ENCODE measurements around the gene CFD. TPM values are rescaled to one million over a fixed set of nuclear protein-coding genes. Genes with fewer than 3 reads are reported as not detected.

The CFD gene
- polyA plus RNA-seq, 1 donor (not counting 4 experiments of a cell fraction or from before 2014, with no cell fraction given) = 0.47 TPM

DNA sequence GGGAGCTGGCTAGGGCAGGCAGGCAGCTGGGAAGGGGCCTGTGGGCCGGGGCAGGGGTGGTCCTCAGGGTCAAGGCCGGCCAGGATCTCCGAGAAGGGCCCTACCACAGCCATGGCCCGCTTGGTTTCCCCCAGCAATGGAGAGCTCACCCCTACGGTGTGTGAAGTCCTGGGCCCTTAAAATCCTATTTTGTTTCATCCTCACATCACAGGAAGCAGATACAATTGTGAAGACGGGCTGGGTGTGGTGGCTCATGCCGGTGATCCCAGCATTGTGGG is 42.6 kb downstream of the CFD start:
- DNase-seq (ENCODE audit: low read depth, low spot score) = no peak
- Histone ChIP-seq H4K20me1 (ENCODE audit: control insufficient read depth, extremely low read depth, insufficient read depth, low read length) (no peaks in the 10 kb centered on the region), H3K9ac (ENCODE audit: control insufficient read depth, extremely low read depth, insufficient read depth, low read length) (no peak overlapping the region), H3K79me2 (ENCODE audit: control insufficient read depth, insufficient read depth, low read length) (peaks cover 25% of the 10 kb centered on the region), H3K36me3 (ENCODE audit: control insufficient read depth in 2 of 2, extremely low read depth in 1 of 2, insufficient read depth in 2 of 2, low read length in 2 of 2) (peaks cover 8 to 16% of the 10 kb centered on the region in 2 experiments), H3K9me1 (ENCODE audit: control insufficient read depth, extremely low read depth, insufficient read depth, low read length) (no peaks in the 10 kb centered on the region), H3K27me3 (ENCODE audit: control insufficient read depth, extremely low read depth, insufficient read depth, low read length) (no peaks in the 10 kb centered on the region), H3K4me1 (ENCODE audit: control insufficient read depth, extremely low read depth, insufficient read depth, low read length) (no peaks in the 10 kb centered on the region), H3K4me3 (ENCODE audit: control insufficient read depth in 2 of 3, extremely low read depth in 1 of 3, insufficient read depth in 2 of 3, low read depth in 1 of 3, low read length in 3 of 3) (no peak overlapping the region), H3K27ac (ENCODE audit: control insufficient read depth, insufficient read depth, low read length) (no peak overlapping the region), H2AFZ (ENCODE audit: control insufficient read depth, low read length) (no peak overlapping the region), H3K9me3 (ENCODE audit: control insufficient read depth, low read depth, low read length) (no peaks in the 10 kb centered on the region), H3K4me2 (ENCODE audit: control insufficient read depth, extremely low read depth, insufficient read depth, low read depth, low read length) (no peak overlapping the region)
- no peak for FAIRE-seq
- no peak for TF ChIP-seq EZH2 (IDR thresholded peaks at IDR 0.05; ENCODE audit: low read length)
- TF ChIP-seq, protein P1, sequence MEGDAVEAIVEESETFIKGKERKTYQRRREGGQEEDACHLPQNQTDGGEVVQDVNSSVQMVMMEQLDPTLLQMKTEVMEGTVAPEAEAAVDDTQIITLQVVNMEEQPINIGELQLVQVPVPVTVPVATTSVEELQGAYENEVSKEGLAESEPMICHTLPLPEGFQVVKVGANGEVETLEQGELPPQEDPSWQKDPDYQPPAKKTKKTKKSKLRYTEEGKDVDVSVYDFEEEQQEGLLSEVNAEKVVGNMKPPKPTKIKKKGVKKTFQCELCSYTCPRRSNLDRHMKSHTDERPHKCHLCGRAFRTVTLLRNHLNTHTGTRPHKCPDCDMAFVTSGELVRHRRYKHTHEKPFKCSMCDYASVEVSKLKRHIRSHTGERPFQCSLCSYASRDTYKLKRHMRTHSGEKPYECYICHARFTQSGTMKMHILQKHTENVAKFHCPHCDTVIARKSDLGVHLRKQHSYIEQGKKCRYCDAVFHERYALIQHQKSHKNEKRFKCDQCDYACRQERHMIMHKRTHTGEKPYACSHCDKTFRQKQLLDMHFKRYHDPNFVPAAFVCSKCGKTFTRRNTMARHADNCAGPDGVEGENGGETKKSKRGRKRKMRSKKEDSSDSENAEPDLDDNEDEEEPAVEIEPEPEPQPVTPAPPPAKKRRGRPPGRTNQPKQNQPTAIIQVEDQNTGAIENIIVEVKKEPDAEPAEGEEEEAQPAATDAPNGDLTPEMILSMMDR (optimal IDR thresholded peaks at IDR 0.05 in 1 of 3, IDR thresholded peaks at IDR 0.05 in 1 of 3, conservative IDR thresholded peaks at IDR 0.05 in 1 of 3; ENCODE audit: extremely low read depth in 1 of 3, insufficient read depth in 2 of 3, low read length in 3 of 3) = no peak
- dilution Hi-C loops (cut with MboI; ENCODE audit: extremely low pct_ligation_motif_present, low sequenced_read_pairs) = no loop called here

DNA sequence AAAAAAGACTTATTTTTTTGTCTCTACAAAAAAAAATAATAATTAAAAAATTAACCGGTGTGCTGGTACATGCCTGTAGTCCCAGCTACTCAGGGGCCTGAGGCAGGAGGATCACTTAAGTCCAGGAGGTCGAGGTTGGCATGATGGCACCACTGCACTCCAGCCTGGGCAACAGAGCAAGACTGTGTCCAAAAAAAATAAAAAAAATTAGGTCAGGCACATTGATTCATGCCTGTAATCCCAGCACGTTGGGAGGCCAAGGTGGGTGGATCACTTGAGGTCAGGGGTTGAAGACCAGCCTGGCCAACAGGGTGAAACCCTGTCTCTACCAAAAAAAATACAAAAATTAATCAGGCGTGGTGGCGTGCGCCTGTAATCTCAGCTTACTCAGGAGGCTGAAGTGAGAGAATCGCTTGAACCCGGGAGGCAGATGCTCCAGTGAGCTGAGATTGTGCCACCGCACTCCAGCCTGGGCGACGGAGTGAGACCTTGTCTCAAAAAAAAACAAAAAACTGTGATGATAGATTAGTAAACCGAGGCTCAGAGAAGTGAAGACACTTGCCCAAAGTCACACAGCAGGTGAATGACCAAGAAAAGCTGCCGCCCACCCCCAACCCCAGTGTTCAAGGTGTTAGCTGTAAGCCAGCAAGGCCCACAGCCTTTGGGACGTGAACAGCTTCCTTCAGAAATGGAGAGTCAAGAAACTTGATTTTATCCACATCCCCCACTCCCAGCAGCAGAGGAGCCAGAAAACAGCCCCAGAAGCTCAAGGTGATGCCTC is 43.2 kb downstream of the CFD start:
- Histone ChIP-seq H3K9me1 (ENCODE audit: control insufficient read depth, extremely low read depth, insufficient read depth, low read length) (no peaks in the 10 kb centered on the region), H3K9me3 (ENCODE audit: control insufficient read depth, low read depth, low read length) (no peaks in the 10 kb centered on the region), H3K36me3 (ENCODE audit: control insufficient read depth in 2 of 2, extremely low read depth in 1 of 2, insufficient read depth in 2 of 2, low read length in 2 of 2) (peaks cover 8 to 15% of the 10 kb centered on the region in 2 experiments), H3K27ac (ENCODE audit: control insufficient read depth, insufficient read depth, low read length) (no peak overlapping the region), H3K79me2 (ENCODE audit: control insufficient read depth, insufficient read depth, low read length) (peaks cover 31% of the 10 kb centered on the region), H2AFZ (ENCODE audit: control insufficient read depth, low read length) (no peak overlapping the region), H3K9ac (ENCODE audit: control insufficient read depth, extremely low read depth, insufficient read depth, low read length) (no peak overlapping the region), H3K4me2 (ENCODE audit: control insufficient read depth, extremely low read depth, insufficient read depth, low read depth, low read length) (no peak overlapping the region), H3K4me1 (ENCODE audit: control insufficient read depth, extremely low read depth, insufficient read depth, low read length) (no peaks in the 10 kb centered on the region), H3K4me3 (ENCODE audit: control insufficient read depth in 2 of 3, extremely low read depth in 1 of 3, insufficient read depth in 2 of 3, low read depth in 1 of 3, low read length in 3 of 3) (no peak overlapping the region), H4K20me1 (ENCODE audit: control insufficient read depth, extremely low read depth, insufficient read depth, low read length) (peaks cover 4% of the 10 kb centered on the region), H3K27me3 (ENCODE audit: control insufficient read depth, extremely low read depth, insufficient read depth, low read length) (no peaks in the 10 kb centered on the region)
- DNase-seq (ENCODE audit: low read depth, low spot score) (no peak), FAIRE-seq (no peak)
- TF ChIP-seq, protein P1 (optimal IDR thresholded peaks at IDR 0.05 in 1 of 3, IDR thresholded peaks at IDR 0.05 in 1 of 3, conservative IDR thresholded peaks at IDR 0.05 in 1 of 3; ENCODE audit: extremely low read depth in 1 of 3, insufficient read depth in 2 of 3, low read length in 3 of 3) = no peak
- TF ChIP-seq EZH2 (IDR thresholded peaks at IDR 0.05; ENCODE audit: low read length) = no peak
- dilution Hi-C loops (cut with MboI; ENCODE audit: extremely low pct_ligation_motif_present, low sequenced_read_pairs) = no loop called here
